ENCODE measurements around the gene ASTN2. TPM values are rescaled to one million over a fixed set of nuclear protein-coding genes. Genes with fewer than 3 reads are reported as not detected.
A peak's percentile ranks its signal among the peaks of the same experiment; 100 is the strongest.

ASTN2 gene
- total and polyA plus RNA-seq, 9 of the 15 experiments (the other 6 are each of a cell fraction or from before 2014, with no cell fraction given): 0.56 to 3.5 (median 1.9) TPM

DNA sequence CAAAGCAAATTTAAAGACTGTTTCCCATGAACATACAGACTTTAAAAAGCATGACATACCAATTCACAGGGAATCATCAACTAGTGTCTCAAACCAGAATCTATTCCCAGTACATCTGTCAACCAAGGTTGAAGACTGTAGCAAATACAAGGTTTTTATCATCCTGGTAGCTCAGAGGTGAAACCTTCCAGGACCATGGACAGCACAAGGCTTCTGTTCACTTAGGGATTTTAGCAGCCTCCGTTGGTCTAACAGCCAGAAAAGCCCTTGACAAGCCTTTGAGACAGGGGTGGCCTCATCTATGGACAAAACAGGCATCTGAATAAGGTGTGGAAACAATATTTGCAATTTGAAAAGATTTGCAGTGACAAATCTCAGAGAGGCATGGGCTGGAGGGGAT, 608.8 kb downstream of the ASTN2 start (continued):
- TF ChIP-seq, protein P1, sequence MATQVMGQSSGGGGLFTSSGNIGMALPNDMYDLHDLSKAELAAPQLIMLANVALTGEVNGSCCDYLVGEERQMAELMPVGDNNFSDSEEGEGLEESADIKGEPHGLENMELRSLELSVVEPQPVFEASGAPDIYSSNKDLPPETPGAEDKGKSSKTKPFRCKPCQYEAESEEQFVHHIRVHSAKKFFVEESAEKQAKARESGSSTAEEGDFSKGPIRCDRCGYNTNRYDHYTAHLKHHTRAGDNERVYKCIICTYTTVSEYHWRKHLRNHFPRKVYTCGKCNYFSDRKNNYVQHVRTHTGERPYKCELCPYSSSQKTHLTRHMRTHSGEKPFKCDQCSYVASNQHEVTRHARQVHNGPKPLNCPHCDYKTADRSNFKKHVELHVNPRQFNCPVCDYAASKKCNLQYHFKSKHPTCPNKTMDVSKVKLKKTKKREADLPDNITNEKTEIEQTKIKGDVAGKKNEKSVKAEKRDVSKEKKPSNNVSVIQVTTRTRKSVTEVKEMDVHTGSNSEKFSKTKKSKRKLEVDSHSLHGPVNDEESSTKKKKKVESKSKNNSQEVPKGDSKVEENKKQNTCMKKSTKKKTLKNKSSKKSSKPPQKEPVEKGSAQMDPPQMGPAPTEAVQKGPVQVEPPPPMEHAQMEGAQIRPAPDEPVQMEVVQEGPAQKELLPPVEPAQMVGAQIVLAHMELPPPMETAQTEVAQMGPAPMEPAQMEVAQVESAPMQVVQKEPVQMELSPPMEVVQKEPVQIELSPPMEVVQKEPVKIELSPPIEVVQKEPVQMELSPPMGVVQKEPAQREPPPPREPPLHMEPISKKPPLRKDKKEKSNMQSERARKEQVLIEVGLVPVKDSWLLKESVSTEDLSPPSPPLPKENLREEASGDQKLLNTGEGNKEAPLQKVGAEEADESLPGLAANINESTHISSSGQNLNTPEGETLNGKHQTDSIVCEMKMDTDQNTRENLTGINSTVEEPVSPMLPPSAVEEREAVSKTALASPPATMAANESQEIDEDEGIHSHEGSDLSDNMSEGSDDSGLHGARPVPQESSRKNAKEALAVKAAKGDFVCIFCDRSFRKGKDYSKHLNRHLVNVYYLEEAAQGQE (IDR thresholded peaks at IDR 0.05; ENCODE audit: borderline replicate concordance): peak; percentile 95
- TF ChIP-seq, protein P1 (CRISPR knock-in tag; IDR thresholded peaks at IDR 0.05; ENCODE audit: low read depth): peak; percentile 86
- TF ChIP-seq EHMT2 (IDR thresholded peaks at IDR 0.05) (peak; percentile 95), MIER1 (IDR thresholded peaks at IDR 0.05; ENCODE audit: low read depth) (peak; percentile 85), ILK (tag; IDR thresholded peaks at IDR 0.05; ENCODE audit: borderline replicate concordance, low read depth) (no peak)
- TF ChIP-seq, protein P2, sequence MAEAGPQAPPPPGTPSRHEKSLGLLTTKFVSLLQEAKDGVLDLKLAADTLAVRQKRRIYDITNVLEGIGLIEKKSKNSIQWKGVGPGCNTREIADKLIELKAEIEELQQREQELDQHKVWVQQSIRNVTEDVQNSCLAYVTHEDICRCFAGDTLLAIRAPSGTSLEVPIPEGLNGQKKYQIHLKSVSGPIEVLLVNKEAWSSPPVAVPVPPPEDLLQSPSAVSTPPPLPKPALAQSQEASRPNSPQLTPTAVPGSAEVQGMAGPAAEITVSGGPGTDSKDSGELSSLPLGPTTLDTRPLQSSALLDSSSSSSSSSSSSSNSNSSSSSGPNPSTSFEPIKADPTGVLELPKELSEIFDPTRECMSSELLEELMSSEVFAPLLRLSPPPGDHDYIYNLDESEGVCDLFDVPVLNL (CRISPR knock-in tag; IDR thresholded peaks at IDR 0.05; ENCODE audit: low read depth): no peak
- TF ChIP-seq, protein P3, sequence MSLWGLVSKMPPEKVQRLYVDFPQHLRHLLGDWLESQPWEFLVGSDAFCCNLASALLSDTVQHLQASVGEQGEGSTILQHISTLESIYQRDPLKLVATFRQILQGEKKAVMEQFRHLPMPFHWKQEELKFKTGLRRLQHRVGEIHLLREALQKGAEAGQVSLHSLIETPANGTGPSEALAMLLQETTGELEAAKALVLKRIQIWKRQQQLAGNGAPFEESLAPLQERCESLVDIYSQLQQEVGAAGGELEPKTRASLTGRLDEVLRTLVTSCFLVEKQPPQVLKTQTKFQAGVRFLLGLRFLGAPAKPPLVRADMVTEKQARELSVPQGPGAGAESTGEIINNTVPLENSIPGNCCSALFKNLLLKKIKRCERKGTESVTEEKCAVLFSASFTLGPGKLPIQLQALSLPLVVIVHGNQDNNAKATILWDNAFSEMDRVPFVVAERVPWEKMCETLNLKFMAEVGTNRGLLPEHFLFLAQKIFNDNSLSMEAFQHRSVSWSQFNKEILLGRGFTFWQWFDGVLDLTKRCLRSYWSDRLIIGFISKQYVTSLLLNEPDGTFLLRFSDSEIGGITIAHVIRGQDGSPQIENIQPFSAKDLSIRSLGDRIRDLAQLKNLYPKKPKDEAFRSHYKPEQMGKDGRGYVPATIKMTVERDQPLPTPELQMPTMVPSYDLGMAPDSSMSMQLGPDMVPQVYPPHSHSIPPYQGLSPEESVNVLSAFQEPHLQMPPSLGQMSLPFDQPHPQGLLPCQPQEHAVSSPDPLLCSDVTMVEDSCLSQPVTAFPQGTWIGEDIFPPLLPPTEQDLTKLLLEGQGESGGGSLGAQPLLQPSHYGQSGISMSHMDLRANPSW (CRISPR knock-in tag; IDR thresholded peaks at IDR 0.05): no peak

All from K562 (cell line).